Measurements from ENCODE around the gene KDM5B. TPM values are rescaled to one million over a fixed set of nuclear protein-coding genes. Genes with fewer than 3 reads are reported as not detected.

Gene KDM5B
- total RNA-seq, 1 experiment from 2014 or later = 71.2 TPM

- ChIA-PET POLR2A (ENCODE audit: low non-redundant PET) (no interaction called here), CTCF (no interaction called here)
- peak; percentile 66 for DNase-seq (ENCODE audit: low spot score)
Observed at GRCh38 chr1:202807451-202807925, 733 bp downstream of the KDM5B start.

GRCh38 chr1:202806845-202807450, 1.3 kb downstream of the KDM5B start:
- no TSS peak for BruUV-seq (replicated peaks)
- Histone ChIP-seq H3K9me3 (ENCODE audit: low read depth, low read length, poor library complexity, severe bottlenecking) (no peaks in the 10 kb centered on the region), H3K27me3 (replicated peaks; ENCODE audit: insufficient read depth, low read depth, low read length, poor library complexity) (no peaks in the 10 kb centered on the region), H3K27ac (ENCODE audit: low read depth, low read length, poor library complexity, severe bottlenecking) (peak overlapping the region; percentile 89), H3K4me3 (ENCODE audit: low read depth, low read length, poor library complexity, severe bottlenecking) (peak overlapping the region; percentile 96), H3K4me1 (ENCODE audit: insufficient read depth, low read length, poor library complexity, severe bottlenecking) (peaks cover 34% of the 10 kb centered on the region), H3K36me3 (ENCODE audit: insufficient read depth, low read length, poor library complexity, severe bottlenecking) (no peaks in the 10 kb centered on the region)
- intact Hi-C loops (cut with micrococcal nuclease; ENCODE audit: unreplicated experiment) = no loop called here
- ChIA-PET POLR2A (ENCODE audit: low non-redundant PET) (no interaction called here), CTCF (interaction anchor here (0.6 kb wide), 1 partner anchor 21 kb away, joined by 9 read pairs; no protein-coding TSS in a partner anchor)
- no peak for TF ChIP-seq EZH2 (IDR thresholded peaks at IDR 0.05; ENCODE audit: borderline replicate concordance, low read depth, low read length, poor library complexity, severe bottlenecking)
- TF ChIP-seq, protein P1, sequence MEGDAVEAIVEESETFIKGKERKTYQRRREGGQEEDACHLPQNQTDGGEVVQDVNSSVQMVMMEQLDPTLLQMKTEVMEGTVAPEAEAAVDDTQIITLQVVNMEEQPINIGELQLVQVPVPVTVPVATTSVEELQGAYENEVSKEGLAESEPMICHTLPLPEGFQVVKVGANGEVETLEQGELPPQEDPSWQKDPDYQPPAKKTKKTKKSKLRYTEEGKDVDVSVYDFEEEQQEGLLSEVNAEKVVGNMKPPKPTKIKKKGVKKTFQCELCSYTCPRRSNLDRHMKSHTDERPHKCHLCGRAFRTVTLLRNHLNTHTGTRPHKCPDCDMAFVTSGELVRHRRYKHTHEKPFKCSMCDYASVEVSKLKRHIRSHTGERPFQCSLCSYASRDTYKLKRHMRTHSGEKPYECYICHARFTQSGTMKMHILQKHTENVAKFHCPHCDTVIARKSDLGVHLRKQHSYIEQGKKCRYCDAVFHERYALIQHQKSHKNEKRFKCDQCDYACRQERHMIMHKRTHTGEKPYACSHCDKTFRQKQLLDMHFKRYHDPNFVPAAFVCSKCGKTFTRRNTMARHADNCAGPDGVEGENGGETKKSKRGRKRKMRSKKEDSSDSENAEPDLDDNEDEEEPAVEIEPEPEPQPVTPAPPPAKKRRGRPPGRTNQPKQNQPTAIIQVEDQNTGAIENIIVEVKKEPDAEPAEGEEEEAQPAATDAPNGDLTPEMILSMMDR (conservative IDR thresholded peaks at IDR 0.05; ENCODE audit: low read depth, low read length) = no peak
- peak; percentile 50 for DNase-seq (ENCODE audit: low spot score)

More at GRCh38 chr1:202807451-202807925, 733 bp downstream of the KDM5B start:
- no TSS peak for BruUV-seq (replicated peaks)
- Histone ChIP-seq H3K36me3 (ENCODE audit: insufficient read depth, low read length, poor library complexity, severe bottlenecking) (no peaks in the 10 kb centered on the region), H3K27me3 (replicated peaks; ENCODE audit: insufficient read depth, low read depth, low read length, poor library complexity) (no peaks in the 10 kb centered on the region), H3K4me3 (ENCODE audit: low read depth, low read length, poor library complexity, severe bottlenecking) (peak overlapping the region; percentile 96), H3K9me3 (ENCODE audit: low read depth, low read length, poor library complexity, severe bottlenecking) (no peaks in the 10 kb centered on the region), H3K27ac (ENCODE audit: low read depth, low read length, poor library complexity, severe bottlenecking) (peak overlapping the region; percentile 89), H3K4me1 (ENCODE audit: insufficient read depth, low read length, poor library complexity, severe bottlenecking) (peaks cover 33% of the 10 kb centered on the region)
- intact Hi-C loops (cut with micrococcal nuclease; ENCODE audit: unreplicated experiment) = no loop called here
- TF ChIP-seq, protein P1 (conservative IDR thresholded peaks at IDR 0.05; ENCODE audit: low read depth, low read length) = no peak
- TF ChIP-seq EZH2 (IDR thresholded peaks at IDR 0.05; ENCODE audit: borderline replicate concordance, low read depth, low read length, poor library complexity, severe bottlenecking) = no peak

DNA sequence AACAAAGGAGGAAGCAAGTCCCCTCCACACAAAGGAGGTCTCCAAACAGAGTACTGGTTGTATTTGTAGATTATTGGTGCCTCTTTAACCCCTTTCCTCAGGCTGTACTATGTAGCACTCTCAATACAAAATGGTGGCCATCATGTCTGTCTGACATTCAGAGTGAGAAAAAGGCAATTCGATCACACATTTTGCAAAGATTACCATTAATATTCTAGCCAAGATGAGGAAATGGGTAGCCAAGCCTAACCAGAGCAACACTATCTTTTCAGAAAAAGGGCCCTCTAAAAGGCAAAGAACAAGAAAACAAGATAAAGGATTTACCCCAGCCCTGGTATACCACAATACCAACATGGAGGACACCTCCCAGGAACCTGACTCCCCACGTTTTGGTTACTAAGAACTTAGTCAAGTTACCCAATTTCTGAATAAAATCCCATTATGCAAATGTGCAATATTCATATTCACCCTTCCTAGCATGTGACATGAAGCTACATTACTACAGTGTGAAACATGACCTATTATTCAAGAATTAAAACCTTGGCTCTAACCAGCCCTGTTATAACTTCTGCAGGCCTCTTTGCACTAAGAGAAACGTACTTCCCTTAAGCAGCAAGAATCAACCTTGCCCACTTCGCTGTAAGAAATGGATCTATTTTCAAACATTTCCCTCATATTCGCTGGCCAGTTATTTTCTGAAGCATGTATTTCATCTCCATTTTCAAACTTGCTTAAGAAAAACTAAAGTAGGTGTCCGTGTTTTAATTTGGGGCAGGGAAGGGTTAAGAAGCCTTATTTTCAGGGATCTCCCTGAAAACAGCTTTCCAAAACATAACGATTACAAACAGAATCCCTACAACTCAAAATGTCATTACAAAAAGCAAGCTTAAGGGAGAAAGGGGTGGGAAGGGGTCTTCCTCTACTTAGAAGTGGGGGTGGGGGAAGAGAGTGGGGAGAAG, 2.1 kb downstream of the KDM5B start:
- peak overlapping the region; percentile 89 for H3K27ac ChIP-seq (ENCODE audit: low read depth, low read length, poor library complexity, severe bottlenecking)
- H3K4me3 ChIP-seq (ENCODE audit: low read depth, low read length, poor library complexity, severe bottlenecking) = peak overlapping the region; percentile 96
- intact Hi-C loops (cut with micrococcal nuclease; ENCODE audit: unreplicated experiment) = no loop called here
- TF ChIP-seq EZH2 (IDR thresholded peaks at IDR 0.05; ENCODE audit: borderline replicate concordance, low read depth, low read length, poor library complexity, severe bottlenecking) = no peak
- TF ChIP-seq, protein P1 (conservative IDR thresholded peaks at IDR 0.05; ENCODE audit: low read depth, low read length) = no peak
- CTCF ChIA-PET = interaction anchor here (0.6 kb wide), 1 partner anchor 22 kb away, joined by 9 read pairs; no protein-coding TSS in a partner anchor
- no peaks in the 10 kb centered on the region for H3K27me3 ChIP-seq (replicated peaks; ENCODE audit: insufficient read depth, low read depth, low read length, poor library complexity)
- no peaks in the 10 kb centered on the region for H3K36me3 ChIP-seq (ENCODE audit: insufficient read depth, low read length, poor library complexity, severe bottlenecking)
- DNase-seq (ENCODE audit: low spot score) = peak; percentile 32
- no peaks in the 10 kb centered on the region for H3K9me3 ChIP-seq (ENCODE audit: low read depth, low read length, poor library complexity, severe bottlenecking)
- peaks cover 34% of the 10 kb centered on the region for H3K4me1 ChIP-seq (ENCODE audit: insufficient read depth, low read length, poor library complexity, severe bottlenecking)
- TSS peak; percentile 39 for BruUV-seq (replicated peaks)
- POLR2A ChIA-PET (ENCODE audit: low non-redundant PET) = no interaction called here
